Heart left ventricle (tissue), 13 donors: ENCODE data around the gene KIAA1671.

Source experiments
- POLR2A ChIP-seq, 2 donors: fragments of 450-650 bp; IDR thresholded peaks; one replicate each; pipeline ENCODE4 v1.6.1; 2017; ENCODE audit warnings: antibody characterized with exemption in 2 of 2, mild to moderate bottlenecking in 2 of 2, moderate library complexity in 2 of 2
- TF ChIP-seq, protein P1 (sequence below), 12 donors: fragments of 200-600 bp; sonication (generic) in 4 of 12; IDR thresholded peaks; one replicate each; pipeline versions ENCODE4 v1.5.0 to v1.8.0; 2018 to 2022; ENCODE audit warnings: antibody characterized with exemption in 12 of 12, mild to moderate bottlenecking in 5 of 12
- donor health status: ischemic (EF 13 %, LVEDD 7.1; RV severe dilation, severe dysfunction).
- donor health status: DM: no; HTN: yes; CAD: no.
- donor health status: DM: no; HTN: no; CAD: no.
- donor health status: ischemic (EF 25% LVEDD 6.9; RV normal size, moderate dysfunction).
- donor health status: ischemic (EF 25% LVEDD 5.7; RV mildly dilated, moderate dysfunction).
- donor health status: ischemic (EF 35%, LVEDD 5.7; RV mildly dilated, moderate dysfunction).
- donor health status: nonischemic (EF 11% LVEDD 7.7; RV severe dilation, severe dysfunction).
- donor health status: DM: yes; HTN: yes; CAD: no.
- donor health status: PGD.
- donor health status: ischemic (EF 29% LVEDD 5.4; RV normal size, mild dysfunction).
- donor health status: nonischemic (EF 23%, LVEDD 6.1; RV moderate dilation, normal function).

DNA sequence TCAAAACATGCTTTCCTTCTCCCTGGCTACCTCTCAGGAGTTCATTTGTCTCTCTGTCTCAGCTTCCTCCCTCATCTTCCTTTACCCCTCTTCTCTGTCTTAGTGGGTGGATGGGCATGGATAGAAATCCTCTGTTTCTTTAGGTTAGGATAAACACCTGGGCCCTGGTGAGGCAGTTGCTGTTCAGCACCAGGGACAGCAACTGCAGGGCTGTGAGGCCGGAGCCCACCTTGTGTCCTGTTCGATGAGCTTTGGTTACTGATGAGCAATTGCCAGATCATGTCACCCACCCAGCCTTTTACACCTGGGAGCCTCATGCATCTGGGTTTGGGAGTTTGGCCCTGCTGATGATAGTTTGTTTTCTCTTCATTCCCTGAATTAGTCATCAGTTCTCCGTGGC is 241.0 kb downstream of the KIAA1671 start:
- TF ChIP-seq, protein P1, sequence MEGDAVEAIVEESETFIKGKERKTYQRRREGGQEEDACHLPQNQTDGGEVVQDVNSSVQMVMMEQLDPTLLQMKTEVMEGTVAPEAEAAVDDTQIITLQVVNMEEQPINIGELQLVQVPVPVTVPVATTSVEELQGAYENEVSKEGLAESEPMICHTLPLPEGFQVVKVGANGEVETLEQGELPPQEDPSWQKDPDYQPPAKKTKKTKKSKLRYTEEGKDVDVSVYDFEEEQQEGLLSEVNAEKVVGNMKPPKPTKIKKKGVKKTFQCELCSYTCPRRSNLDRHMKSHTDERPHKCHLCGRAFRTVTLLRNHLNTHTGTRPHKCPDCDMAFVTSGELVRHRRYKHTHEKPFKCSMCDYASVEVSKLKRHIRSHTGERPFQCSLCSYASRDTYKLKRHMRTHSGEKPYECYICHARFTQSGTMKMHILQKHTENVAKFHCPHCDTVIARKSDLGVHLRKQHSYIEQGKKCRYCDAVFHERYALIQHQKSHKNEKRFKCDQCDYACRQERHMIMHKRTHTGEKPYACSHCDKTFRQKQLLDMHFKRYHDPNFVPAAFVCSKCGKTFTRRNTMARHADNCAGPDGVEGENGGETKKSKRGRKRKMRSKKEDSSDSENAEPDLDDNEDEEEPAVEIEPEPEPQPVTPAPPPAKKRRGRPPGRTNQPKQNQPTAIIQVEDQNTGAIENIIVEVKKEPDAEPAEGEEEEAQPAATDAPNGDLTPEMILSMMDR (IDR thresholded peaks at IDR 0.05), result no peak
- no peak for TF ChIP-seq POLR2A (IDR thresholded peaks at IDR 0.05)
